Stimulated activated CD8-positive, alpha-beta memory T cell treated with anti-CD3 and anti-CD28 coated beads, Interleukin-2, amount 100 ng/mL, for 1 hour (primary cell): Measurements from ENCODE around the gene ZNF45.
"Not testable (repeated sequence)": the region's sequence is repeated elsewhere in the genome, so short reads cannot be mapped to it uniquely, and the experiment has no call there.

Experiments used
- DNase-seq, 2 donors: peaks; one replicate each; pipeline ENCODE4 v3.0.0-alpha.2; 2020; ENCODE audit warnings: low read depth in 2 of 2

ZNF45 gene

GRCh38 chr19:43913383-43913782 is 21.7 kb downstream of the ZNF45 start:
- DNase-seq: no peak

GRCh38 chr19:43910884-43911283 is 24.2 kb downstream of the ZNF45 start:
- DNase-seq: no peak

GRCh38 chr19:43908659-43909058 is 26.4 kb downstream of the ZNF45 start:
- DNase-seq: no peak

GRCh38 chr19:43906774-43907173 is 28.3 kb downstream of the ZNF45 start:
- DNase-seq: no peak

GRCh38 chr19:43905897-43906296 is 29.2 kb downstream of the ZNF45 start:
- DNase-seq: no peak

GRCh38 chr19:43902399-43902798 is 32.7 kb downstream of the ZNF45 start:
- DNase-seq: no peak

- peak; percentile 42 to 44 for DNase-seq
Observed at GRCh38 chr19:43901395-43902390, 33.4 kb downstream of the ZNF45 start.

- no peak for DNase-seq
Observed at GRCh38 chr19:43895727-43896308, 39.3 kb downstream of the ZNF45 start.

GRCh38 chr19:43883864-43884263 is 51.2 kb downstream of the ZNF45 start, which contains the start of gene ZNF404:
Gene ZNF404, minus strand, starts transcription at chr19:43883964.
- no peak for DNase-seq

GRCh38 chr19:43880483-43880882 is 54.6 kb downstream of the ZNF45 start:
- DNase-seq: no peak

- DNase-seq: no peak
Observed at GRCh38 chr19:43872547-43873336, 62.3 kb downstream of the ZNF45 start.

GRCh38 chr19:43866923-43867322 is 68.2 kb downstream of the ZNF45 start:
- DNase-seq: not testable (repeated sequence)
